NOMO-1 treated with dmso at 0.1 percent for 144 hours (cell line): ENCODE data around the gene ANKK1.

Experiments used
- DNase-seq: peaks from one replicate; lab custom pipeline; 2025; ENCODE audit not compliant: unreplicated experiment; lab: John Stamatoyannopoulos, UW

ANKK1 gene

DNA sequence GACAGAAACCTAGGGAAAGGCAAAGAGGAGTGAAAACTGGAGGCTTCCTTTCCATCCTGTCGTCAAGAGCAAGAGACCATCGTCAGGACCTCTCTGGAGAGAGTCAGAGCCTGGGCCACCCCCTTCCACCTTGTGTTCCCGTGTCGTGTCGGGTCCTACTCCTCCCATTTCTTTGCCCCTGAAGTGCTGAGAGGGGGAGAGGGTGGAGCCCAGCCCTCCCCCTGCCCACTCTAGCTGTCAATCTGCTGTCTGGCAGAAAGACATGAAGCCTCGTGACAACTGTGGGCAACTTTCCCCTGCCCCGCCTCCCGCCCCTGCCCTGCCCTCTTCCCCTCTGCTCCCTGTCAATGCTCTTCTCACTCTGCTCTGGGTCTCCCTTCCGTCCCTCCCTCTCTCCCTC lies 20.6 kb downstream of the ANKK1 start:
- DNase-seq = no peak

DNA sequence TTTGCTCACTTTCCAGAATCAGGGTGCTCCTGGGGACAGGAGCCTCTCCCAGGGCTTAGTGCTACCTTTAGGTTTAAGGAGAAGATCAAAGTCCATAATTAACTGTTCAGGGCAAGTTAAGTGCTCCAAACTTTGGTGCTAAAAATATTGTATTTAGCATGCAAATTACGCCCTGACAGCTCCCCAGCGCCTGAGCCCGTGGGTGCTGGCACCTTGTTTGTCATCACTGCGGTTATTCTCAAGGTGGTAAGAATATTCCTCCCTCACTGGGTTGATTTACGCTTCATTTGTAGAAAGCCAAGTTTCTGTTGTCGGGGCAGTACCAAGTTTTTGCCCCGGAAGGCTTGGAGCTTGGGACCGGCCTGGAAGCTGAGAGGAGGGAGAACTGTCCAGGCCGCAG lies 21.3 kb downstream of the ANKK1 start:
- no peak for DNase-seq

DNA sequence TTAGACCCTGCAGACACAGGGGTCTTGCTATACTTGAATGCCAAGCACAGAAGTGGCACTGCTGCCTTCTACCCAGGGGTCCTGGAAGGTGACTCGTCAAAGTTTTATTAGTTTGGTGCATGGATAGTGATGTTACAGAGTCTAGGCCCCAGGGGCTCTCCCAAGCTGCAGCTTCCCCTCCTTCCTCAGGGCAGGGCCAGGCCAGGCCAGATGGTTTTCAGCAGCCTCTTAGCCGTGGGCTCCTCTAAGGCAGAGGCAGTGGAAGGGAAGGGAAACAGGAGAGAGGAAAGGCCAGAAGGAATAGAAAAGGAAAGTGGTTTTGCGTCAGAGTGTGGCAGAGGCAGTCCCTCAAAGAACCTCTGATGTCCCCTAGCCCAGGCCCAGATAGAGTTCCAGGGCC lies 21.9 kb downstream of the ANKK1 start:
- no peak for DNase-seq

DNA sequence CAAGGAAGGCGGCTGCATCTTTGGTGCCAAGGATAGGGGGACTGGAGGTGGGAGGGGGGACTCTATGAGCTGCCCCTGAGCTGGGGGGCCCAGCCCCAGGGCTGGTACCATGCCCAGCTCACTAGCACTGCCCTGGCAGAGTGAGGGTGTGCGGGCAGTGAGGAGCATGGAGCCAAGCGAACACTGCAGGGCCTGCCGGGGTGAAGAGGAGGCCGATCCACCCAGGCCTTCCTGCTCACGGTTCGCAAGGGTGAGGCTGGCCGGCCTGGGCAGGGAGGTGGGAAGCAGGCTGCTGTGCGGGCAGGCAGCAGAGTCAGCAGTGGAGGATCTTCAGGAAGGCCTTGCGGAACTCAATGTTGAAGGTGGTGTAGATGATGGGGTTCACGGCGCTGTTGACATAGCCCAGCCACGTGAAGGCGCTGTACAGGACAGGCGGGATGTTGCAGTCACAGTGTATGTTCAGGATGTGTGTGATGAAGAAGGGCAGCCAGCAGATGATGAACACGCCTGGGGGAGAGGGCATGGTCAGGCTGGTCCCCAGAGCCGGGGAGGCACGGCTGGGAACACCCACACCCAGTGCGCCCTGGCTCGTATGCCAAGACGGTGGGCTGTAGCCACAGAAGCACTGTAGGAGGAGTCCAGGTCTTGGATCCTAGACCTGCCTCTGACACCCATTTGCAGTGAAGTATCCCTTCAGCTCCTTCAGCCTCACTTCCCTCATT lies 23.0 kb downstream of the ANKK1 start:
- no peak for DNase-seq

DNA sequence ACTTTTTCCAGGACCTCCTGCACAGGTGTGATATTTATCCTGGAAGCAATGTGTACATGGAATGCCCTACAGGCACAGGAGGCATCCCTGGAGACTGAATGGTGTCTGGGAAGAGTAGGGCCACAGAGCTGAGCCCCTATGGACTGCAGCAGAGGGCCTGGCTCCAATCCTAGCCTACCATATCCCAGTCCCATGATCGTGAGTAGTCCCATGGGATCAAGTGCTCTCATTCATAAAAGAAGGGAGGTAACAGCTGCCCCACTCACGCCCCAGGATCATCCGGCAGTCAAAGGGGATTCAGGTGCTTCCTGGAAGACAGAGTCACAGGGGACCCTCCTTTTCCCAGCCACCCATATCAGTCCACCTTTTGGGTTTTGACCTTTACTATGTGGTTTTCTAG lies 24.0 kb downstream of the ANKK1 start:
- DNase-seq = no peak

DNA sequence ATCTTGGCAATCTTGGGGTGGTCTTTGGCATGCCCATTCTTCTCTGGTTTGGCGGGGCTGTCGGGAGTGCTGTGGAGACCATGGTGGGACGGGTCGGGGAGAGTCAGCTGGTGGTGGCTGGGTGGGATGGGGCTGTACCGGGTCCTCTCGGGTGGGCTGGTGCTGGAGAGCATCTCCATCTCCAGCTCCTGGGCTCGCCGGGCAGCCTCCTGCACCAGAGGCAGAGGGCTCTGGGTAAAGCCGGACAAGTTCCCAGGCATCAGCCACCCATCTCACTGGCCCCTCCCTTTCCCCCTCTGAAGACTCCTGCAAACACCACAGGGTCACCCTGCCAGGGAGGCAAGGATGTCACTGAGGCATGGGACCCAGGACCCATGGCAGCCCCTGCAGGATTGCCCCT lies 25.1 kb downstream of the ANKK1 start:
- no peak for DNase-seq

DNA sequence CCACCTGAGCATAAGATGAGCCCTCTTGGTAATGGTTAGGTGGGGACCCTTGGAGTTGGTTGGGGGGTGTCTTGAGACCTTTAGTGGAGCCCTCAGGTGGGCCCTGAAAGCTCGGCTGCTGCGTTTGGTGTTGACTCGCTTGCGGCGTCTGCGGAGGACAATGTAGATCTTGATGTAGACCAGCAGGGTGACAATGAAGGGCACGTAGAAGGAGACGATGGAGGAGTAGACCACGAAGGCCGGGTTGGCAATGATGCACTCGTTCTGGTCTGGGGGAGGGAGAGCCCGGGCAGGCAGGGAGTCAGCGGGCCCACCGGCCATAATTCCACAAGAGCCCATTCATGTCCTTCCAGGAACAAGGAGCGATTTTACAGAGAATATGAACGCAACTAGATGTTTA lies 27.8 kb downstream of the ANKK1 start:
- DNase-seq = no peak

DNA sequence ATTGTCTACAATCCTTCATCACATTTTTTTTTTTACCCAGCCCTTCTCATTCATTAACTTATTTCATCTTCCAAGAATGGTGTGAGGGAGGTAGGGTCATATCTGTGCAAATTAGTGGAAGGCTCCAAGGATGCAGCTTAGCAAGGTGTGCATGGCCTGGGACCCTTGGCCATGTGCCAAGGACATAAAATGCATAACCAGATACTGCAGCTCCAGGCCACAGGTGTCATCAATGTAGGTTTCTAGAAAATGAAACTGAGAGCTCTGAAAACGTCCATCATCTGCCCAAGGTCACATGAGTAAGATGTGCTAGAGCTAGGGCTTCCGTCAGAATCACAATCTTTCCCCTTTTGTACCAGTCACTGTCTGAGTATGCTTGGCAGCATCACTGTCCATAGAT lies 29.8 kb downstream of the ANKK1 start:
- DNase-seq = no peak

DNA sequence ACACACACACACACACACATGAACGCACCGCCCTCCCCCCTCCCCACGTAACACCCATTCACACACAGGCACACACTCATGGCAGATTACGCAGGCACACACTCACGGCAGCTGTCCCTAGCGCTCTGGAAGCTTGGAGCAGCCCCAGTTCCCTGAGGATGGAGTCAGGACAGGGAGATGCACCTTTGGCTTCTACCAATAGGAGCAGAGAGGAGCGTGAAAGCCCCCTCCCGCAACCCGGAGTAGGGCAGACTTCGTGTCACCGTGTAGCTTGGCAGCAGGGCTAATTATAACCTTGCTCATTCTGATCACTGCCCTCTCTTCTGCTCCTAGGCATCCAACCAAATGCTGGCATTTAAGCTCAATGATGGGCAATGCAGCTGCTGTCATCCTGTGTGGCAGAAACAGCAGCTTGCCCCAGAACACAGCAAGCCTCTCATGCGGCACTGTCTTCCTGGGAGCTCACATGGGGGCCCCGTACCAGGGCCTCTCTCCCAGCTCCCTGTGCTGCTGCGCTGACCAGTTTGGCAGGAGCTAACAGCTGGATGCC lies 31.9 kb downstream of the ANKK1 start:
- DNase-seq = no peak

DNA sequence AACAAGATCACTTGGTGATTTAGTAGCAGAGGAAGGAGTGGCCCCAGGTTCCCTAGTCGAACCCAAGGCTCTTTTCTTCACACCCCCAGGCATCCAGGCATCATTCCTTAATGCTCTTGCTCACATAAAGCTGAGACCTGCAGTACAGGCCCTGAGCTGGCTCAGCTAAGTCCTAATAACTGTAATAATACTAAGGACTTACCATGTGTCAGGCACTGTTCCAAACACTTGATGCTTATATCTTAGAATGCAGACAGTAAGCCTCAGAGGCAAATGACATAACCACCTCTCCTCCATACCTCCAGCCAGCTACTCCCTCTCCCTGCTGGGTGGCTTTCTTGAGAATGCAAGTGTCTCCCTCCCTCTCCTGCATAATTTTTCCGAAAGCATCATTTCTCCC lies 33.2 kb downstream of the ANKK1 start:
- no peak for DNase-seq

DNA sequence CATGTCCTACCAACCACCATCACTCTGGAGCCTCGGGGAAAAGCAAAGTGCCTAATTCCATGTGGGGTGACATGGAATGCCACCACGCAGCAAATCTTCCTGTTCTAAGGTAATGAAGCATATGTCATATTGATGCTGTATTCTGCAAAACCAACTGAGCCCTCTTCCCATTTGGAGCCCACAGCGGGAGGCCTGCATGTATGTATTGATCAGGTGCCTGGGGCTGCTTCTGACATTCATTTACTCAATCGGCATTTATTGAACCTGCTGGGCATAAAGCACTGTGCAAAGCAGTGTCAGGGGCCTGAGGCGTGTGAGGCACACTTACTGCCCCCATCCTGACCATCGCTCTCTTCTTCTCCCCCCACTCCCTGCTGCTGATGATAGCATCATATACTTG lies 39.1 kb downstream of the ANKK1 start:
- no peak for DNase-seq

DNA sequence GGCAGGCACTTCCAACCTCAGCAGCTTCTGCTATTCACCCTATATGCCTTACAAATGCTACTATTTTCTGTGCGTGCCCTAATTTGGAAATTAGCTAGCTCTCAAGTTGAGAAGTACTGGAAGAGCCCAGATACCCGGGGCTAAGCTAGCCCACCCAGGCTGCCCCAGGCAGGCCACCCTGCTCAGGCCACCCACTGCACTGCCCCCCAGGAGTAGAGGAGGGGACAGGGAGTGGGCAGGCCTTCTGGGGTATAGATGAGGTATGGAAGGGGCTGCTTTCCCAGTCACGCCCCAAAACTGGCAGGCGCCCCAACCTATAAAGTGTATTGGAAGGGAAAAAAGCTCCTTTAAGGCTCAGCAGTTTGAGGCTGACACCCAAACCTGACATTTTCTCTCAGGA lies 44.2 kb downstream of the ANKK1 start:
- no peak for DNase-seq

DNA sequence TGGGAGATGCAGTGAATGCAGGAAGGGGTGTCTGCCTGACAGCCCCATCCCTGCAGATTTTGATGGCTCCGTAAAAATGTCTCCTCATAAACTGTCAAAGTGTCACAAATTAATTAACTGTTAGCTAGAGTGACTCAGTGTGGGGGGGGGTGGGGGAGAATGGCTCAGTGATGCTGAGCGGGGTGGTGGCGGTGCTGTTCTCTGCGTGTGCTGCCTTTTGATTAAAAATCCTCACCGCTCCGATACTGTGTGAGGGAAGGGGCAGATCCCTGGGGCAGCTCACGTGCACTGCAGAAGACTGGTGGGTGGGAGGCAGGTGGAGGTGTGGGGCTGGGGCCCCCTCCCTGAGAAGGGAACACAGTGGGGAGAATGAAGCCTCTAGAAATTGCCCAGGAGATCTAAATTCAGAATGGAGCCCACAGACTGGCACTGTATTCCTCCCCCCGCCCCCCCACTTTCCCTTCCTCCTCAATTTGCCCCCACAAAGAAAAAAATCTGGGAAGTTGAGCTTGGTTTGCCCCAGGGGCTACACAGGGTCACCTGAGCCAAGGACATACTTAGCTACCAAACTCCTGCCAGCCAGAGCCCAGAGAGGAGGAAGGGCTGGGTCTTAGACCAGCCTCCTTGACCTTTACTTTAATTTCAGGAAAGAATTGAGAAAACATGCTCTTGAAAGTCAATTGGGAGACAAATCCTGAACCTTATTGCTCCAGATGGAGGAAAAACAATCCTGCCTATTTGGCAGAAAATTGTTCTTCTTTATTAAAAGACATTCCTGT lies 47.8 kb downstream of the ANKK1 start:
- no peak for DNase-seq

DNA sequence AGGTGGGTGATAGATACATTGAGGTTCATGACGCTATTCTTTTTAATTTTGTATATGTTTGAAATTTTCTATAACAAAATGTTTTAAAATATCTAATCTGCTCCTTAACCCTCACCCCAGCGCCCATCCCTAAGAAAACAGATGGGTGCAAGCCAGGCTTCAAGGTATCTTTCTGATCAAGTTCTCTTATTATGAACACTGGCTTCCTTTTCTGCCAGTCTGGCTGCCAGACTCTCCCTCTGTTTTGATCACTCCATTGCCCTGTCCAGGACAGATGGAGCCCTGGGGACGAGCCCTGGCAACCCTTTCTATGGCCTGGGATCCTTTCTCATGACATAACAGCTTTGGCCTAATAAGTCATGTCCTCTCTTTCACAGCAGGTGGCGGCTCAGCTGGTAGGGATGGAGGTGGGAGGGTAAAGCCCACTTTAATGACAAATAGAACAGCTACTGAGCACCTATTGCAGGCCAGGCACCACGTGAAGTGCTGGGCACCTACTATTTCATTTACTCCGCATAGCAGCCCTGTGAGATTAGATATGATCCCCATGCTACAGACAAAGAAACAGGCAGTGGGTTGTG lies 49.2 kb downstream of the ANKK1 start:
- no peak for DNase-seq

DNA sequence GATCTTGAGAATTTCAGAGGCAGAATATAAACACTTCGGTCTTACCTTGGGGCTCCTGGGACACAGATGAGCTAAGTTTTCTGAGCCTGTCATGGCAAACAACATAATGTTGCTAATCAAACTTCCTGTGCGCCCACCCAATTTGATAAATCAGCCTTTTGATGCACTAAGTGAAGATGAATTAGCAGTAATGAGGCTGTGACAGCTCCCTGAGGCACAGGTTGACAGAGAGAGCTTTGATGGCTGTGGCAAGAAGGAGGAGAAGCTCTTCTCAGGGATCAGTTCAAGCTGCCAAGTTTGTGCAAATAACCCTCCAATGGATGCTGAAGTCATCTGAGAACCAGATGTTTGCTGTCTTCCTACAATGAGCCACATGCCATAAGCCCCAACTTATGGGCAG lies 53.2 kb downstream of the ANKK1 start:
- no peak for DNase-seq

DNA sequence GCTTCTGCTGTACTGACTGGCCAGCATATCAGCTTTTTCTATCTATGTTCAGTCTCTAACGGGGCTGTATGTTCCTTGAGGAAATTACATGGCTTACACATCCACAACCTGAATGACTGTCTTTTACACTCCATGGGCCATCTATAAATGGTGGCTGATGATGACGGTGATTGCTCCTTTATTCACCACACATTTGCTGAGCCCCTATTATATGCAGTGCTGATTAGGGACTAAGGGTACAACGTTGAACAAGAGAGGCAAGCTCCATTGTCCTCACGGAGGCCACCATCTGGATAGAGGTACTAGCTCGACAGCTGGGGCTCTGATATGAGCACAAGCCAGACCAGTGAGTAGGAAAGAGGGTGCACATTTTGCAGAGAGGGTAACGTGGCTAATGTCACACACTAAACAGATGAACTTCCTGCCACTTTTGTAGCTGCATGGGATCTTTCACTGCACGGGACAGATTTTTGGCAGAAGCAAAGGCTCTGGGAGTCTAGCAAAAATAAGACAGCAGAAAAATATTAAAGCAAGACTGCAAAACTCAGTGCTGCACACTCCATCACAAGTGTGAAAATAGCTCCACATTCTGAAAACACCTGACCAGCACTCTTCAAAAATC lies 57.0 kb downstream of the ANKK1 start:
- no peak for DNase-seq

DNA sequence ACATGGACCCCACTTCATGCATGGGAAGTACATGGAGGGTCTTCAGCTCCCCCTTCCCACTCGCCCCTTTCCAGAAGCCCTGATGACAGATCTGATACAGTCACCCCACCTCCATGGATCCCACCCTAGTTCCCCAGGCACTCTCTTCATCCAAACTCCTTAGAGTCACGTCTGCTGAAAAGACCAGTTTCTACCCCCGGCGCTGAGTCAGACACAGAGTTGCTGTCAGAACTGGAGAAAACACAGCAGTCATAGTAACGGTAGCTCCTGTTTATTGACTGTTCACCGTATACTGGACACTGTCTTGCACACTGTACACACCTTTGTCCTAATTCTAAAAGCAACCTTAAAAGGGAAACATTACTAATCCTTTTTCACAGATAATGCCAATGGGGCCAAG lies 58.5 kb downstream of the ANKK1 start:
- no peak for DNase-seq

DNA sequence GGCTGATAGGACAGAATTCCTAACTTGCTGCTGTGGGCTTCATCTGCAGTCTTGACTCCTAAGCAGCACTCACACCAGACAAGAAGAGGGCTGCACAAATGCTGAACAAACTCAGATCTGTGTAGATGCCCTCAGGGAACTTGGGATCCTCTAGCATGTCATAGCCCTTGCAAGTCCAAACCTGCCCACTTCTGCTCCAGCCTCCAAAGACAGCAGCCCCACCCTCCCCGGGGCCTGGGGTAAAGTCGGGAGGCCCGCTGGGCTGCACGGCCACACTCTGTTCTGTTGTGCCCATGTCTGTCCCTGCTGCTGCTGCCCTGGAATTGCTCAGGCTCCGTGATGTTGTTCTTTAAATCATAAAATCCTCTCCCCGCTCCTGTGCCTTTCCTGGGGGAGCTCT lies 59.4 kb downstream of the ANKK1 start:
- DNase-seq = no peak

DNA sequence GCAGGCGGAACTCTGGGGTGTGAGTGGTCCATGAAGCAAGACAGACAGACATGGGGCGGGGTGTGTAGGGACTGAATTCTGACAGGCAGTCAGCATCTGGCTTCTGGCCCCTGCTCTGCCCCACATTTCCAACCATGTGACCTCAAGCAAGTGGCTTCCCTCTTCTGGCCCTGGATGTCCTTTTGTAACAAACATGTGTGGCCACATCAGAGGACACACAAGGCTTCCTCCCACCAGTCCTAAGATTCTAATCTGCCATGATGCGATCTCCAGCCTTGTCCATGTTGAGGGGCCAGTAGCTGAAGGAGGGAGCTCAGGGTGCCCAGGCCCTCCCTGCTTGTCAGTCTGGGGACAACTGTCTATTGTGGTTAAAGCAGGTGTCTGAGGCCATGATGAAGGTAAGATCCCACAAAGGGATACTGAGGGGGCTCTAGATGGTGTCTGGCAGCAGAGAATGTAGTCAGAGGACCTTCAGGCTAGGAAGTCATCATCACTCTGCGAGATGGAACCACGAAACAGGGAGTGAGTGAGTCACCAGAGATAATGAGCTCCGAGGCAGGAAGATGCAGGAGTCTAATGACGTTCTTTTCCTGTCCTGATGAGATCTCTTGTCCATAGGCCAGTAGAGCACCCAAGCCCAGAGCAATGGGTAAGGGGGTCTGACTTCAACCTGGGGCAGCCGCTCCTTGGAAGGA lies 60.2 kb downstream of the ANKK1 start:
- DNase-seq = no peak

DNA sequence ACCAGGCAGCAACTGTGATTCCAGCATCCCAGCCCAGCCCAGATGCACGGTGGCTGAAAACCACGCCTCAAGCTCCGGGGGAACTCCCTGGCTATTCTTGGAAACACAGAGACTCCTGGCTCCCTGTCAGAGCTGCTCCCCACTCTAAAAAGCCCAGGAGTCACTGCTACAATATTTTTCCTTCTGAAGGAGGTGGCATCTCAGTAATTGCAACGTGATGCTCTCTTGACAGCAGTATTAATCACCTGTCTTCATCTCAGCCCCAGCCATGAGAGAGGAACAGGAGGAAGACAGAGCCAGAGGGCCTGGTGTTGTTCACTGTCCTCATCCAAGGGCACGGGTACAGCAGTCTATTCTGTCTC lies 60.7 kb downstream of the ANKK1 start:
- DNase-seq = no peak

DNA sequence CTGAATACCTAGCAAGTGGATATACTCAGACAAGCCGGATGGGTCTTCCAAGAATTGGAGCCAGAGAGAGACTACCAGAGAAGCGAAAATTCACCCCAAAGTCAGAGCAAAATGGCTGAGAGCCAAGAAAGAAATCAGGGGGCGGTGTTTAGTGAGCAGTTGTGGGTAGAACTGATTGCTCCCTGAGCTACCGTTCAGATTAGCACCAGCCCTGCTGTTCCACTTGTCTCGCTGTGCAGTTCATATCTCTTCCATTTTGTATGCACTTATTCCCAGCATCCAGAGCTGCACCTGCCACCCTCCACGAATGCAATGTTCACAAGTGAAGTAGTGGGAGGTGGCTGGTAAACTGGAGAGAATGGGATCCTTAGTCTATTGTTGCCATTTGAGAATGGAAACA lies 62.2 kb downstream of the ANKK1 start:
- no peak for DNase-seq
